H9 (cell line): Measurements from ENCODE around the gene PHF1. TPM values are rescaled to one million over a fixed set of nuclear protein-coding genes. Genes with fewer than 3 reads are reported as not detected.
"Not testable (repeated sequence)": the region's sequence is repeated elsewhere in the genome, so short reads cannot be mapped to it uniquely, and the experiment has no call there.

ENCODE experiments used
- DNase-seq: peaks from one replicate; pipeline ENCODE4 v3.0.0-alpha.2; 2017
- H2AFZ ChIP-seq: one replicate; pipeline ENCODE4 v1.6.1; 2013; ENCODE audit warnings: mild to moderate bottlenecking, low read length, control low read depth, moderate library complexity
- H2AK5ac ChIP-seq: 2 replicates; pipeline ENCODE4 v1.6.1; 2013; ENCODE audit warnings: low read length, control low read depth, mixed read lengths; ENCODE audit not compliant: insufficient read length
- H2BK120ac ChIP-seq: one replicate; pipeline ENCODE4 v1.6.1; 2013; ENCODE audit warnings: low read depth, mild to moderate bottlenecking, low read length, control low read depth, inconsistent platforms; ENCODE audit not compliant: poor library complexity, severe bottlenecking
- H2BK12ac ChIP-seq: 2 replicates; pipeline ENCODE4 v1.6.1; 2013; ENCODE audit warnings: low read length, control low read depth, mixed read lengths, low read depth; ENCODE audit not compliant: insufficient read length
- H2BK15ac ChIP-seq: 2 replicates; pipeline ENCODE4 v1.6.1; 2013; ENCODE audit warnings: low read depth, low read length, control low read depth
- H2BK20ac ChIP-seq: one replicate; pipeline ENCODE4 v1.6.1; 2013; ENCODE audit warnings: low read depth, mild to moderate bottlenecking, low read length, control low read depth, inconsistent platforms; ENCODE audit not compliant: poor library complexity, severe bottlenecking
- H2BK5ac ChIP-seq: 2 replicates; pipeline ENCODE4 v1.6.1; 2013; ENCODE audit warnings: low read length, control low read depth, mixed read lengths; ENCODE audit not compliant: insufficient read length
- H3K14ac ChIP-seq: 2 replicates; pipeline ENCODE4 v1.6.1; 2013; ENCODE audit warnings: low read length, control low read depth; ENCODE audit not compliant: insufficient read depth
- H3K18ac ChIP-seq: 2 replicates; pipeline ENCODE4 v1.6.1; 2013; ENCODE audit warnings: low read depth, mild to moderate bottlenecking, mixed read lengths, low read length, control low read depth; ENCODE audit not compliant: insufficient read length
- H3K23ac ChIP-seq: 2 replicates; pipeline ENCODE4 v1.6.1; 2013; ENCODE audit warnings: low read length, control low read depth, mixed read lengths, low read depth; ENCODE audit not compliant: insufficient read length
- H3K23me2 ChIP-seq: 2 replicates; pipeline ENCODE4 v1.6.1; 2013; ENCODE audit warnings: low read depth, mild to moderate bottlenecking, mixed read lengths, low read length, control low read depth; ENCODE audit not compliant: insufficient read length, poor library complexity, severe bottlenecking
- H3K27ac ChIP-seq: 2 replicates; pipeline ENCODE4 v1.5.1; 2013; ENCODE audit warnings: low read length, control low read depth, mixed read lengths, low read depth; ENCODE audit not compliant: insufficient read length
- H3K27me3 ChIP-seq: 2 replicates; pipeline ENCODE4 v1.6.1; 2013; ENCODE audit warnings: low read length, control low read depth, inconsistent platforms; ENCODE audit not compliant: insufficient read depth
- H3K4ac ChIP-seq: 2 replicates; pipeline ENCODE4 v1.6.1; 2013; ENCODE audit warnings: low read depth, mild to moderate bottlenecking, control low read depth, inconsistent platforms, low read length, moderate library complexity
- H3K4me1 ChIP-seq: 2 replicates; pipeline ENCODE4 v1.6.1; 2013; ENCODE audit warnings: low read length, control low read depth, inconsistent platforms; ENCODE audit not compliant: insufficient read depth
- H3K4me2 ChIP-seq: 2 replicates; pipeline ENCODE4 v1.6.1; 2013; ENCODE audit warnings: low read length, control low read depth, mixed read lengths; ENCODE audit not compliant: insufficient read length, insufficient read depth
- H3K56ac ChIP-seq: 2 replicates; pipeline ENCODE4 v1.6.1; 2013; ENCODE audit warnings: low read depth, mild to moderate bottlenecking, mixed read lengths, low read length, control low read depth; ENCODE audit not compliant: insufficient read length
- H3K79me1 ChIP-seq: 2 replicates; pipeline ENCODE4 v1.6.1; 2013; ENCODE audit warnings: low read depth, mild to moderate bottlenecking, moderate library complexity, low read length, control low read depth, inconsistent platforms; ENCODE audit not compliant: insufficient read depth, poor library complexity, severe bottlenecking
- H3K79me2 ChIP-seq: 2 replicates; pipeline ENCODE4 v1.6.1; 2013; ENCODE audit warnings: low read length, control low read depth, inconsistent platforms; ENCODE audit not compliant: insufficient read depth
- H3K9ac ChIP-seq: 2 replicates; pipeline ENCODE4 v1.6.1; 2013; ENCODE audit warnings: low read length, control low read depth, mixed read lengths; ENCODE audit not compliant: insufficient read length; ENCODE audit errors: extremely low read depth
- H3K9me3 ChIP-seq: one replicate; pipeline ENCODE4 v1.6.1; 2013; ENCODE audit warnings: low read depth, low read length, inconsistent platforms; ENCODE audit not compliant: control insufficient read depth
- H3T11ph ChIP-seq: one replicate; pipeline ENCODE4 v1.6.1; 2013; ENCODE audit warnings: mild to moderate bottlenecking, low read length, control low read depth, inconsistent platforms
- H4K20me1 ChIP-seq: one replicate; pipeline ENCODE4 v1.6.1; 2013; ENCODE audit not compliant: control insufficient read depth, insufficient read length, insufficient read depth
- H4K5ac ChIP-seq: 2 replicates; pipeline ENCODE4 v1.6.1; 2013; ENCODE audit warnings: low read depth, mild to moderate bottlenecking, mixed read lengths, low read length, control low read depth; ENCODE audit not compliant: insufficient read length
- H4K8ac ChIP-seq: replicated peaks from 2 replicates; pipeline ENCODE4 v1.6.1; 2013; ENCODE audit warnings: low read length, control low read depth, mixed read lengths, low read depth; ENCODE audit not compliant: insufficient read length
- H4K91ac ChIP-seq: 2 replicates; pipeline ENCODE4 v1.6.1; 2013; ENCODE audit warnings: low read depth, mild to moderate bottlenecking, moderate library complexity, mixed read lengths, low read length, control low read depth; ENCODE audit not compliant: insufficient read length
- H3K27ac Mint-ChIP-seq, 3 experiments: 2 replicates in 2 of 3; 3 replicates in 1 of 3; pipeline ENCODE4 v1.8.0; 2020 to 2021; ENCODE audit warnings: mixed read lengths in 3 of 3, mild to moderate bottlenecking in 1 of 3, moderate library complexity in 1 of 3
- H3K27me3 Mint-ChIP-seq: 2 replicates; pipeline ENCODE4 v1.8.0; 2021; ENCODE audit warnings: low read depth, mild to moderate bottlenecking, moderate library complexity, mixed read lengths
- H3K36me3 Mint-ChIP-seq, 3 experiments: 2 replicates in 2 of 3; 3 replicates in 1 of 3; pipeline ENCODE4 v1.8.0; 2020 to 2021; ENCODE audit warnings: low read depth in 3 of 3, mixed read lengths in 3 of 3; ENCODE audit not compliant: insufficient read depth in 1 of 3
- H3K4me1 Mint-ChIP-seq, 2 experiments: 2 replicates each; pipeline ENCODE4 v1.8.0; 2020; ENCODE audit warnings: mixed read lengths in 2 of 2
- H3K4me3 Mint-ChIP-seq, 2 experiments: 2 replicates in 1 of 2; 3 replicates in 1 of 2; pipeline ENCODE4 v1.8.0; 2020 to 2021; ENCODE audit warnings: mild to moderate bottlenecking in 2 of 2, mixed read lengths in 2 of 2, moderate library complexity in 1 of 2
- H3K9me3 Mint-ChIP-seq, 2 experiments: 2 replicates in 1 of 2; 3 replicates in 1 of 2; pipeline ENCODE4 v1.8.0; 2020; ENCODE audit warnings: mild to moderate bottlenecking in 2 of 2, mixed read lengths in 2 of 2, moderate library complexity in 1 of 2
- WGBS: extraction: QIAGEN DNeasy Blood & Tissue Kit; methylation state at CpG from one replicate; pipeline ENCODE4 v1.1.7; 2013; ENCODE audit warnings: missing lambda C conversion rate, low lambda C conversion rate, mixed read lengths; ENCODE audit not compliant: insufficient read length; ENCODE audit errors: extremely low coverage; 5-methylcytosine and 5-hydroxymethylcytosine counted together
- total RNA-seq: library from RNA; stranded (reverse); gene quantifications from 2 replicates; pipeline ENCODE4 v1.2.1, GENCODE V29; 2021

The PHF1 gene
- total RNA-seq, 1 experiment from 2014 or later = 56.8 TPM

GRCh38 chr6:33364475-33365205 lies 46.2 kb upstream of the PHF1 start:
- H2BK120ac ChIP-seq, H3K79me2 ChIP-seq, H4K8ac ChIP-seq, H2BK15ac ChIP-seq, H4K20me1 ChIP-seq, H3K4me2 ChIP-seq, H3K4ac ChIP-seq, H3K79me1 ChIP-seq, H3K18ac ChIP-seq, H3K23ac ChIP-seq, H3K9me3 Mint-ChIP-seq, H3K27me3 ChIP-seq, H2BK12ac ChIP-seq, H3K56ac ChIP-seq, H3K9me3 ChIP-seq, H3T11ph ChIP-seq, H2AK5ac ChIP-seq, H4K5ac ChIP-seq, H2AFZ ChIP-seq, H3K14ac ChIP-seq, H2BK5ac ChIP-seq, H3K27me3 Mint-ChIP-seq, H3K4me1 ChIP-seq, H3K36me3 Mint-ChIP-seq, H3K27ac ChIP-seq, H3K9ac ChIP-seq, H3K23me2 ChIP-seq: not testable (repeated sequence)
- peak; percentile 81 for DNase-seq
- Histone ChIP-seq H4K91ac (peak overlapping the region; percentile 3), H2BK20ac (peak overlapping the region; percentile 85)
- no CpG with 5 or more reads among the region's 8 CpGs for WGBS
- H3K4me3 Mint-ChIP-seq = peak overlapping the region in 1 of 2 experiments; percentile 65; a peak in 3 of 5 replicates
- H3K27ac Mint-ChIP-seq = peak overlapping the region; percentile 65 to 95 (median 91); a peak in 6 of 7 replicates
- peaks cover 15 to 24% of the 10 kb centered on the region in 2 experiments for H3K4me1 Mint-ChIP-seq
